IMR-90 (cell line): ENCODE results near the gene CDKAL1. TPM values are rescaled to one million over a fixed set of nuclear protein-coding genes. Genes with fewer than 3 reads are reported as not detected.

Experiments
- ATAC-seq: fragments of 200-7000 bp; cut with Tn5 transposase; 2 replicates; pipeline ENCODE4 v1.9.1; 2020; ENCODE audit warnings: low read depth, mild to moderate bottlenecking, moderate library complexity
- BruUV-seq: library from RNA; stranded (reverse); fragments of 400-500 nt; replicated peaks from 2 replicates; lab custom pipeline; 2021; lab: Mats Ljungman, UMichigan
- CTCF ChIA-PET: fragments of 300-600 bp; formaldehyde crosslinking; extraction: SDS; loops from one replicate; lab custom pipeline; 2021; ENCODE audit warnings: antibody characterized with exemption; lab: Yijun Ruan, JAX
- POLR2A ChIA-PET: fragments of 300-600 bp; sonication (Branson Sonifier 250); formaldehyde crosslinking; loops from one replicate; lab custom pipeline; 2022; ENCODE audit warnings: antibody characterized with exemption; ENCODE audit not compliant: unreplicated experiment; lab: Charles Lee
- DNase-seq: peaks from one replicate; pipeline ENCODE4 v3.0.0; 2013
- H2AFZ ChIP-seq: replicated peaks from 2 replicates; pipeline ENCODE3; 2013; ENCODE audit warnings: low read length, mild to moderate bottlenecking; ENCODE audit not compliant: poor library complexity
- H2AK5ac ChIP-seq: 2 replicates; pipeline ENCODE4 v1.6.1; 2013; ENCODE audit warnings: low read depth, low read length, inconsistent platforms
- H2AK9ac ChIP-seq: replicated peaks from 2 replicates; pipeline ENCODE3; 2013; ENCODE audit warnings: mild to moderate bottlenecking, low read depth, low read length, moderate library complexity; ENCODE audit not compliant: poor library complexity
- H2BK120ac ChIP-seq: 2 replicates; pipeline ENCODE4 v1.6.1; 2013; ENCODE audit warnings: low read depth, low read length, inconsistent platforms
- H2BK15ac ChIP-seq: 3 replicates; pipeline ENCODE4 v1.6.1; 2013; ENCODE audit warnings: low read depth, low read length, inconsistent platforms
- H2BK20ac ChIP-seq: 2 replicates; pipeline ENCODE4 v1.6.1; 2013; ENCODE audit warnings: low read depth, mild to moderate bottlenecking, inconsistent platforms, low read length, moderate library complexity
- H2BK5ac ChIP-seq: 2 replicates; pipeline ENCODE4 v1.6.1; 2013; ENCODE audit warnings: mild to moderate bottlenecking, low read depth, low read length, inconsistent platforms; ENCODE audit not compliant: poor library complexity, severe bottlenecking
- H3K14ac ChIP-seq: replicated peaks from 2 replicates; pipeline ENCODE4 v1.6.1; 2013; ENCODE audit warnings: low read depth, low read length, inconsistent platforms
- H3K18ac ChIP-seq: 2 replicates; pipeline ENCODE4 v1.6.1; 2013; ENCODE audit warnings: low read depth, low read length, control low read depth
- H3K23ac ChIP-seq: 2 replicates; pipeline ENCODE4 v1.6.1; 2013; ENCODE audit warnings: low read depth, low read length, inconsistent platforms
- H3K27ac ChIP-seq: 2 replicates; pipeline ENCODE4 v1.5.1; 2013; ENCODE audit warnings: mild to moderate bottlenecking, control low read depth, low read length; ENCODE audit not compliant: insufficient read depth
- H3K27me3 ChIP-seq: 2 replicates; pipeline ENCODE4 v1.6.1; 2013; ENCODE audit warnings: low read length; ENCODE audit not compliant: control insufficient read depth, insufficient read depth
- H3K36me3 ChIP-seq: 2 replicates; pipeline ENCODE4 v1.6.1; 2013; ENCODE audit warnings: low read length, mixed read lengths; ENCODE audit not compliant: control insufficient read depth, insufficient read depth
- H3K4ac ChIP-seq: 2 replicates; pipeline ENCODE4 v1.6.1; 2013; ENCODE audit warnings: low read depth, low read length, inconsistent platforms
- H3K4me1 ChIP-seq: 2 replicates; pipeline ENCODE4 v1.6.1; 2013; ENCODE audit warnings: low read length, mixed read lengths; ENCODE audit not compliant: control insufficient read depth, insufficient read depth
- H3K4me2 ChIP-seq: 2 replicates; pipeline ENCODE4 v1.6.1; 2013; ENCODE audit warnings: low read depth, mild to moderate bottlenecking, control low read depth, low read length, moderate library complexity
- H3K4me3 ChIP-seq: 2 replicates; pipeline ENCODE4 v1.5.1; 2013; ENCODE audit warnings: low read depth, mild to moderate bottlenecking, control low read depth, low read length, moderate library complexity; ENCODE audit not compliant: insufficient read depth
- H3K56ac ChIP-seq: 2 replicates; pipeline ENCODE4 v1.6.1; 2013; ENCODE audit warnings: low read length, inconsistent platforms; ENCODE audit not compliant: insufficient read depth; ENCODE audit errors: extremely low read depth
- H3K79me1 ChIP-seq, 2 experiments: 2 replicates each; pipeline ENCODE4 v1.6.1; 2013; ENCODE audit warnings: low read length in 2 of 2, inconsistent platforms in 1 of 2, low read depth in 1 of 2
- H3K9ac ChIP-seq: 2 replicates; pipeline ENCODE4 v1.6.1; 2013; ENCODE audit warnings: low read depth, low read length, control low read depth
- H3K9me1 ChIP-seq: 2 replicates; pipeline ENCODE4 v1.6.1; 2013; ENCODE audit warnings: low read length, inconsistent platforms; ENCODE audit not compliant: insufficient read depth
- H3K9me3 ChIP-seq: 2 replicates; pipeline ENCODE4 v1.6.1; 2013; ENCODE audit warnings: low read length; ENCODE audit not compliant: control insufficient read depth, insufficient read depth
- H4K20me1 ChIP-seq: 2 replicates; pipeline ENCODE4 v1.6.1; 2013; ENCODE audit warnings: low read length, inconsistent platforms; ENCODE audit not compliant: insufficient read depth
- H4K5ac ChIP-seq: 2 replicates; pipeline ENCODE4 v1.6.1; 2013; ENCODE audit warnings: mild to moderate bottlenecking, low read depth, low read length, control low read depth
- H4K8ac ChIP-seq, 2 experiments: 2 replicates each; pipeline ENCODE4 v1.6.1; 2013; ENCODE audit warnings: low read depth in 2 of 2, low read length in 2 of 2, control low read depth in 1 of 2, inconsistent platforms in 1 of 2
- H4K91ac ChIP-seq: 2 replicates; pipeline ENCODE4 v1.6.1; 2013; ENCODE audit warnings: low read depth, low read length, inconsistent platforms; ENCODE audit not compliant: insufficient read depth
- BHLHE40 ChIP-seq: fragments of 150-350 bp; IDR thresholded peaks from 2 replicates; pipeline ENCODE4 v1.6.1; 2016; ENCODE audit warnings: mild to moderate bottlenecking, low read depth, low read length
- CEBPB ChIP-seq: IDR thresholded peaks from 2 replicates; pipeline ENCODE4 v1.6.1; 2012; ENCODE audit warnings: low read depth, low read length, improper control_type of control experiment
- MAZ ChIP-seq: IDR thresholded peaks from 2 replicates; pipeline ENCODE4 v1.6.1; 2012; ENCODE audit warnings: low read depth, mild to moderate bottlenecking, low read length, improper control_type of control experiment, moderate library complexity, borderline replicate concordance
- NFE2L2 ChIP-seq: fragments of 150-350 bp; IDR thresholded peaks from 2 replicates; pipeline ENCODE4 v1.6.1; 2016; ENCODE audit warnings: low read depth, mild to moderate bottlenecking, low read length
- RAD21 ChIP-seq: IDR thresholded peaks from 2 replicates; pipeline ENCODE4 v1.6.1; 2012; ENCODE audit warnings: low read length, improper control_type of control experiment
- WGBS, 2 experiments: methylation state at CpG; one replicate each; pipeline versions ENCODE4 v1.1.5 to v1.1.7; 2013; ENCODE audit warnings: missing lambda C conversion rate in 2 of 2; ENCODE audit not compliant: insufficient read length in 1 of 2; ENCODE audit errors: extremely low coverage in 2 of 2; 5-methylcytosine and 5-hydroxymethylcytosine counted together
- dilution Hi-C: fragments of 300-500 bp; cut with HindIII; formaldehyde crosslinking; loops from one replicate; pipeline ENCODE4 v1.14.3; 2018; ENCODE audit warnings: low sequenced_read_pairs; ENCODE audit not compliant: unreplicated experiment
- in situ Hi-C: fragments of 300-500 bp; cut with MboI; formaldehyde crosslinking; loops from 3 replicates; pipeline ENCODE4 v1.14.3; 2019; ENCODE audit warnings: low sequenced_read_pairs, inconsistent platforms, mixed read lengths
- intact Hi-C: fragments of 100-400 bp; cut with micrococcal nuclease; formaldehyde crosslinking; loops from 2 replicates; pipeline ENCODE4 v1.10.0; 2022
- polyA plus RNA-seq, 3 experiments: library from polyadenylated mRNA; depleted of rRNA; stranded (reverse); fragments of >200 nt; gene quantifications; 2 replicates each; pipeline ENCODE4 v1.2.3, GENCODE V29; 2012; ENCODE audit warnings: low replicate concordance in 1 of 3
- total RNA-seq: library from RNA; depleted of rRNA; stranded (reverse); fragments of >200 nt; gene quantifications from 2 replicates; pipeline ENCODE4 v1.2.3, GENCODE V29; 2012
- TF ChIP-seq, protein P1 (sequence below): conservative IDR thresholded peaks from 2 replicates; pipeline ENCODE4 v1.5.1; 2012; ENCODE audit warnings: mild to moderate bottlenecking, low read depth, low read length, improper control_type of control experiment
- TF ChIP-seq, protein P2 (sequence below): fragments of 150-350 bp; IDR thresholded peaks from 2 replicates; pipeline ENCODE4 v1.6.1; 2017; ENCODE audit warnings: mild to moderate bottlenecking, antibody characterized with exemption, low read length, low read depth

Gene CDKAL1
- total and polyA plus RNA-seq, 2 of the 4 experiments (the other 2 are of a cell fraction) = 3.7 to 13.1 TPM

GRCh38 chr6:21263531-21264287 lies 729.5 kb downstream of the CDKAL1 start:
- H3K56ac ChIP-seq = no peak overlapping the region
- H3K4ac ChIP-seq = no peak overlapping the region
- ATAC-seq = no peak
- H2BK15ac ChIP-seq = no peak overlapping the region
- peaks cover 3% of the 10 kb centered on the region; the same call in 1 of the 2 replicates for H3K27me3 ChIP-seq
- ChIA-PET POLR2A (no interaction called here), CTCF (no interaction called here)
- H3K14ac ChIP-seq = no peak overlapping the region
- WGBS, 2 experiments = 83% methylated on average over 7 of the region's 18 CpGs; no CpG with 5 or more reads in 1 of the 2 experiments
- TF ChIP-seq, protein P1, sequence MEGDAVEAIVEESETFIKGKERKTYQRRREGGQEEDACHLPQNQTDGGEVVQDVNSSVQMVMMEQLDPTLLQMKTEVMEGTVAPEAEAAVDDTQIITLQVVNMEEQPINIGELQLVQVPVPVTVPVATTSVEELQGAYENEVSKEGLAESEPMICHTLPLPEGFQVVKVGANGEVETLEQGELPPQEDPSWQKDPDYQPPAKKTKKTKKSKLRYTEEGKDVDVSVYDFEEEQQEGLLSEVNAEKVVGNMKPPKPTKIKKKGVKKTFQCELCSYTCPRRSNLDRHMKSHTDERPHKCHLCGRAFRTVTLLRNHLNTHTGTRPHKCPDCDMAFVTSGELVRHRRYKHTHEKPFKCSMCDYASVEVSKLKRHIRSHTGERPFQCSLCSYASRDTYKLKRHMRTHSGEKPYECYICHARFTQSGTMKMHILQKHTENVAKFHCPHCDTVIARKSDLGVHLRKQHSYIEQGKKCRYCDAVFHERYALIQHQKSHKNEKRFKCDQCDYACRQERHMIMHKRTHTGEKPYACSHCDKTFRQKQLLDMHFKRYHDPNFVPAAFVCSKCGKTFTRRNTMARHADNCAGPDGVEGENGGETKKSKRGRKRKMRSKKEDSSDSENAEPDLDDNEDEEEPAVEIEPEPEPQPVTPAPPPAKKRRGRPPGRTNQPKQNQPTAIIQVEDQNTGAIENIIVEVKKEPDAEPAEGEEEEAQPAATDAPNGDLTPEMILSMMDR = no peak
- TF ChIP-seq BHLHE40 = no peak
- no peak for TF ChIP-seq NFE2L2
- TF ChIP-seq CEBPB = no peak
- TF ChIP-seq RAD21 = no peak
- TF ChIP-seq, protein P2, sequence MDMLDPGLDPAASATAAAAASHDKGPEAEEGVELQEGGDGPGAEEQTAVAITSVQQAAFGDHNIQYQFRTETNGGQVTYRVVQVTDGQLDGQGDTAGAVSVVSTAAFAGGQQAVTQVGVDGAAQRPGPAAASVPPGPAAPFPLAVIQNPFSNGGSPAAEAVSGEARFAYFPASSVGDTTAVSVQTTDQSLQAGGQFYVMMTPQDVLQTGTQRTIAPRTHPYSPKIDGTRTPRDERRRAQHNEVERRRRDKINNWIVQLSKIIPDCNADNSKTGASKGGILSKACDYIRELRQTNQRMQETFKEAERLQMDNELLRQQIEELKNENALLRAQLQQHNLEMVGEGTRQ = no peak
- no peak for TF ChIP-seq MAZ
- H2AK5ac ChIP-seq = no peak overlapping the region
- no peak overlapping the region for H3K4me3 ChIP-seq
- H2BK20ac ChIP-seq = no peak overlapping the region
- H3K23ac ChIP-seq = no peak overlapping the region
- H4K91ac ChIP-seq = no peak overlapping the region
- no peak overlapping the region for H4K8ac ChIP-seq
- no peaks in the 10 kb centered on the region for H3K9me1 ChIP-seq
- no peak overlapping the region for H2AFZ ChIP-seq
- no peaks in the 10 kb centered on the region for H3K79me1 ChIP-seq
- no peak overlapping the region for H2BK5ac ChIP-seq
- no peak overlapping the region for H2AK9ac ChIP-seq
- H3K27ac ChIP-seq = no peak overlapping the region
- no TSS peak for BruUV-seq
- intact Hi-C loops = no loop called here
- DNase-seq = no peak
- H4K20me1 ChIP-seq = no peaks in the 10 kb centered on the region
- dilution Hi-C loops = no loop called here
- peaks cover 3% of the 10 kb centered on the region; the same call in 1 of the 2 replicates for H3K9me3 ChIP-seq
- in situ Hi-C loops = no loop called here
- no peak overlapping the region for H3K9ac ChIP-seq
- no peak overlapping the region for H3K4me2 ChIP-seq
- no peak overlapping the region for H4K5ac ChIP-seq
- H3K36me3 ChIP-seq = no peaks in the 10 kb centered on the region
- no peak overlapping the region for H3K18ac ChIP-seq
- H2BK120ac ChIP-seq = no peak overlapping the region
- H3K4me1 ChIP-seq = no peaks in the 10 kb centered on the region
